ENCODE data around the gene SH3RF2. TPM values are rescaled to one million over a fixed set of nuclear protein-coding genes. Genes with fewer than 3 reads are reported as not detected.

SH3RF2 gene
- total and polyA plus RNA-seq, 9 of the 15 experiments (the other 6 are each of a cell fraction or from before 2014, with no cell fraction given): 0.05 TPM; not detected in 8

- Histone ChIP-seq H3K4me1 (replicated peaks in 1 of 2; ENCODE audit: control insufficient read depth in 2 of 2, insufficient read depth in 2 of 2, low read length in 2 of 2) (no peaks in the 10 kb centered on the region), H3K9ac (ENCODE audit: insufficient read depth in 1 of 2, low read depth in 2 of 2, low read length in 2 of 2) (no peak overlapping the region), H3K36me3 (ENCODE audit: control insufficient read depth, insufficient read depth, low read length) (no peaks in the 10 kb centered on the region), H3K27ac (ENCODE audit: extremely low read depth, low read depth, low read length) (no peak overlapping the region), H3K9me1 (ENCODE audit: control insufficient read depth, insufficient read depth, low read length) (no peaks in the 10 kb centered on the region), H2AFZ (ENCODE audit: low read depth, low read length) (no peak overlapping the region), H4K20me1 (replicated peaks; ENCODE audit: control insufficient read depth, insufficient read depth, low read length) (no peaks in the 10 kb centered on the region), H3K79me2 (ENCODE audit: control insufficient read depth, insufficient read depth, low read length) (no peaks in the 10 kb centered on the region), H3K27me3 (ENCODE audit: control insufficient read depth in 2 of 2, insufficient read depth in 2 of 2, low read length in 2 of 2) (no peaks in the 10 kb centered on the region), H3K4me3 (no peak overlapping the region), H3K4me2 (ENCODE audit: insufficient read depth, low read length) (no peak overlapping the region), H3K9me3 (replicated peaks; ENCODE audit: control insufficient read depth, insufficient read depth, low read depth, low read length) (no peaks in the 10 kb centered on the region)
- ChIA-PET POLR2A (interaction anchor here (0.7 kb wide), 2 partner anchors 39 to 250 kb away, joined by 3 to 4 read pairs; no protein-coding TSS in a partner anchor), CTCF (ENCODE audit: low intra/inter-chr PET ratio) (no interaction called here)
- no peak for DNase-seq (ENCODE audit: extremely low read depth in 1 of 4, low spot score in 3 of 4)
- 0% methylated on average over 3 of the region's 3 CpGs for WGBS (ENCODE audit: insufficient coverage, low coverage, missing lambda C conversion rate)
- no peak for ATAC-seq
- in situ Hi-C loops (cut with MboI) (no loop called here), intact Hi-C loops (cut with micrococcal nuclease) (no loop called here)
- no peak for TF ChIP-seq KLF6 (CRISPR knock-in tag; IDR thresholded peaks at IDR 0.05; ENCODE audit: borderline replicate concordance)
- no peak for TF ChIP-seq FOXM1 (IDR thresholded peaks at IDR 0.05; ENCODE audit: low read depth)
- TF ChIP-seq FOXM1 (CRISPR knock-in tag; IDR thresholded peaks at IDR 0.05; ENCODE audit: low read depth): no peak
- TF ChIP-seq ZNF75A (CRISPR knock-in tag; IDR thresholded peaks at IDR 0.05): no peak
- no peak for TF ChIP-seq THAP12 (CRISPR knock-in tag; IDR thresholded peaks at IDR 0.05)
- TF ChIP-seq ARID3B (CRISPR knock-in tag; IDR thresholded peaks at IDR 0.05; ENCODE audit: borderline replicate concordance): no peak
- TF ChIP-seq PHB2 (IDR thresholded peaks at IDR 0.05; ENCODE audit: low read depth): no peak
- TF ChIP-seq ZFP30 (CRISPR knock-in tag; IDR thresholded peaks at IDR 0.05; ENCODE audit: borderline replicate concordance): no peak
- no peak for TF ChIP-seq RUNX1 (IDR thresholded peaks at IDR 0.05; ENCODE audit: low read depth)
- no peak for TF ChIP-seq CSDE1 (IDR thresholded peaks at IDR 0.05)
- TF ChIP-seq TARDBP (IDR thresholded peaks at IDR 0.05): no peak
- no peak for TF ChIP-seq ZNF592 (IDR thresholded peaks at IDR 0.05)
- TF ChIP-seq NR2C2 (CRISPR knock-in tag; IDR thresholded peaks at IDR 0.05): no peak
- TF ChIP-seq NR2C2 (tag; IDR thresholded peaks at IDR 0.05): no peak
- no peak for TF ChIP-seq MTA3 (IDR thresholded peaks at IDR 0.05; ENCODE audit: borderline replicate concordance)
- no TSS peak for BruUV-seq (replicated peaks)
- FAIRE-seq: no peak
Measured at GRCh38 chr5:145975001-145975360, 38.6 kb downstream of the SH3RF2 start.

Data from K562 (cell line).